Stomach (tissue), 9 donors: ENCODE results near the gene PDSS2. TPM values are rescaled to one million over a fixed set of nuclear protein-coding genes. Genes with fewer than 3 reads are reported as not detected.
"Not testable (repeated sequence)": the region's sequence is repeated elsewhere in the genome, so short reads cannot be mapped to it uniquely, and the experiment has no call there.

Experiments
- DNase-seq, 2 donors: peaks; one replicate each; pipeline versions ENCODE4 v3.0.0 to v3.0.0-alpha.2; 2013 to 2019
- H3K27ac ChIP-seq, 5 donors: fragments of 200-600 bp in 4 of 5; sonication (generic) in 4 of 5; one replicate each; pipeline ENCODE4 v1.5.1; 2013 to 2019; ENCODE audit warnings: mild to moderate bottlenecking in 1 of 5, moderate library complexity in 1 of 5
- H3K27me3 ChIP-seq, 3 donors: fragments of 200-600 bp; sonication (generic); one replicate each; pipeline ENCODE4 v1.5.1; 2017 to 2019; ENCODE audit warnings: mixed run types in 1 of 3
- H3K36me3 ChIP-seq, 4 donors: fragments of 200-600 bp; sonication (generic); 1 replicate in 3 of 4; 2 replicates in 1 of 4; pipeline ENCODE4 v1.5.1; 2016 to 2019
- H3K4me1 ChIP-seq, 4 donors: fragments of 200-600 bp; sonication (generic); one replicate each; pipeline ENCODE4 v1.5.1; 2016 to 2019
- H3K4me3 ChIP-seq, 4 donors: fragments of 200-600 bp; sonication (generic) in 3 of 4; one replicate each; pipeline ENCODE4 v1.5.1; 2016 to 2019; ENCODE audit warnings: mild to moderate bottlenecking in 1 of 4
- H3K9me3 ChIP-seq, 4 donors: fragments of 200-600 bp; sonication (generic); one replicate each; pipeline ENCODE4 v1.5.1; 2016 to 2019
- EP300 ChIP-seq: sonication (generic); formaldehyde crosslinking; IDR thresholded peaks from one replicate; pipeline ENCODE4 v1.6.1; 2017; ENCODE audit warnings: antibody characterized with exemption
- POLR2A ChIP-seq, 4 donors: fragments of 450-650 bp; IDR thresholded peaks; one replicate each; pipeline ENCODE4 v1.6.1; 2016; ENCODE audit warnings: antibody characterized with exemption in 4 of 4, control low read depth in 2 of 4, mild to moderate bottlenecking in 1 of 4, moderate library complexity in 1 of 4
- POLR2AphosphoS5 ChIP-seq, 3 donors: sonication (generic); formaldehyde crosslinking; IDR thresholded peaks; one replicate each; pipeline ENCODE4 v1.6.1; 2016; ENCODE audit warnings: antibody characterized with exemption in 3 of 3
- WGBS, 5 donors: extraction: QIAGEN DNeasy Blood & Tissue Kit in 3 of 5; methylation state at CpG; one replicate each; pipeline versions ENCODE4 v1.1.5 to v1.1.7; 2013 to 2018; 5-methylcytosine and 5-hydroxymethylcytosine counted together
- intact Hi-C: fragments of 100-400 bp; cut with DNase I; formaldehyde crosslinking; loops from one replicate; pipeline ENCODE4 v1.15.1; 2023; ENCODE audit warnings: low total_unique reads
- polyA plus RNA-seq, 3 donors: library from polyadenylated mRNA; stranded (reverse); fragments of 200-250 nt; gene quantifications; one replicate each; pipeline ENCODE4 v1.2.3, GENCODE V29; 2013
- total RNA-seq, 5 donors: library from RNA; depleted of rRNA; stranded (reverse); fragments of >200 nt; gene quantifications; one replicate each; pipeline versions ENCODE4 v1.1.0 to v1.2.3, GENCODE V29; 2014 to 2016
- TF ChIP-seq, protein P1 (sequence below), 7 experiments: fragments of 450-650 bp in 4 of 7; fragments of 200-600 bp in 3 of 7; sonication (generic) in 3 of 7; IDR thresholded peaks; one replicate each; pipeline ENCODE4 v1.5.1; 2016 to 2019; ENCODE audit warnings: antibody characterized with exemption in 7 of 7, control low read depth in 2 of 7, mild to moderate bottlenecking in 1 of 7
- donor health status: healthy with polysubstance abuse.
- donor health status: Bipolar disorder and iron deficiency.
- donor health status: healthy.

PDSS2 gene
- total and polyA plus RNA-seq, 8 donors = 4.5 to 26.1 (median 9.8) TPM; not detected in 1

DNA sequence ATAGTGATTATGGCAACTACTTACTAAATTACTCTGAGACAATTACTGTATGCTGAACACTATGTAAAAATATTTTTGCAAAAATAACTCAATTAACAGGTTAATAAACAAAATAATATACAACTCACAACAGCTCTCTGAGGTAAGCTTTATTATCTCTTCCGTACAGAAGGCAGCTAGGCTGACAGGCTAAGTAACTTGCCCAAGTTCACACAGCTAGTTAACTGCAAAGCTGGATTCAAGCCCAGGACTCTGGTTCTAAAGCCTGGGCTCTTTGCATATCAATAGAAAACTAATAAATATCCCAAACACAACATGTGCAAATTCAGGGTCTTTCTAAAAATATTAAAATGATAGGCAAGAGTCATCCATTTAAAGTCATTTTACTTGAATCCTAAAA is 174.6 kb downstream of the PDSS2 start:
- Histone ChIP-seq H3K27ac (no peak overlapping the region), H3K9me3 (no peaks in the 10 kb centered on the region), H3K4me3 (no peak overlapping the region), H3K27me3 (no peaks in the 10 kb centered on the region), H3K36me3 (no peaks in the 10 kb centered on the region), H3K4me1 (no peaks in the 10 kb centered on the region)
- peak in 1 of 2 donors; percentile 8 for DNase-seq
- intact Hi-C loops = no loop called here
- 25 to 59% (median 44%) methylated on average over 1 of the region's 1 CpG for WGBS, 5 donors
- TF ChIP-seq, protein P1, sequence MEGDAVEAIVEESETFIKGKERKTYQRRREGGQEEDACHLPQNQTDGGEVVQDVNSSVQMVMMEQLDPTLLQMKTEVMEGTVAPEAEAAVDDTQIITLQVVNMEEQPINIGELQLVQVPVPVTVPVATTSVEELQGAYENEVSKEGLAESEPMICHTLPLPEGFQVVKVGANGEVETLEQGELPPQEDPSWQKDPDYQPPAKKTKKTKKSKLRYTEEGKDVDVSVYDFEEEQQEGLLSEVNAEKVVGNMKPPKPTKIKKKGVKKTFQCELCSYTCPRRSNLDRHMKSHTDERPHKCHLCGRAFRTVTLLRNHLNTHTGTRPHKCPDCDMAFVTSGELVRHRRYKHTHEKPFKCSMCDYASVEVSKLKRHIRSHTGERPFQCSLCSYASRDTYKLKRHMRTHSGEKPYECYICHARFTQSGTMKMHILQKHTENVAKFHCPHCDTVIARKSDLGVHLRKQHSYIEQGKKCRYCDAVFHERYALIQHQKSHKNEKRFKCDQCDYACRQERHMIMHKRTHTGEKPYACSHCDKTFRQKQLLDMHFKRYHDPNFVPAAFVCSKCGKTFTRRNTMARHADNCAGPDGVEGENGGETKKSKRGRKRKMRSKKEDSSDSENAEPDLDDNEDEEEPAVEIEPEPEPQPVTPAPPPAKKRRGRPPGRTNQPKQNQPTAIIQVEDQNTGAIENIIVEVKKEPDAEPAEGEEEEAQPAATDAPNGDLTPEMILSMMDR (IDR thresholded peaks at IDR 0.05) = no peak

GRCh38 chr6:107280791-107281190 is 178.6 kb downstream of the PDSS2 start:
- intact Hi-C loops = no loop called here
- DNase-seq = no peak
- WGBS, 5 donors = 98 to 100% (median 98%) methylated on average over 2 of the region's 2 CpGs

DNA sequence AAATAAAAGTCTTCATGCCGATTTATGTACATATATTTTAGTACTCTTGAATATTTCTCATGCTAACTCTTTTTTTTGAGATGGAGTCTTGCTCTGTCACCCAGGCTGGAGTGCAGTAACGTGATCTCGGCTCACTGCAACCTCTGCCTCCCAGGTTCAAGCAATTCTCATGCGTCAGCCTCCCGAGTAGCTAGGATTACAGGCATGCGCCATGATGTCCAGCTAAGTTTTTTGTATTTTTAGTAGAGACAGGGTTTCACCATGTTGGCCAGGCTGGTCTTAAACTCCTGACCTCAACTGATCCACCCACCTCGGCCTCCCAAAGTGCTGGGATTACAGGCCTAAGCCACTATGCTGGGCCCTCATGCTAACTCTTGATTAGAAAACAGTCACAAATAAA is 179.4 kb downstream of the PDSS2 start:
- peaks cover 0 to 11% (median 8%) of the 10 kb centered on the region in 4 donors for H3K4me1 ChIP-seq
- WGBS, 5 donors = 92 to 95% (median 94%) methylated on average over 7 of the region's 7 CpGs
- intact Hi-C loops, DNase-seq, H3K4me3 ChIP-seq, H3K9me3 ChIP-seq, H3K36me3 ChIP-seq, H3K27me3 ChIP-seq, H3K27ac ChIP-seq: not testable (repeated sequence)

More at GRCh38 chr6:107280791-107281190, 178.6 kb downstream of the PDSS2 start:
- H3K36me3 ChIP-seq = no peaks in the 10 kb centered on the region
- no peaks in the 10 kb centered on the region for H3K27me3 ChIP-seq
- H3K4me3 ChIP-seq = no peak overlapping the region
- no peak overlapping the region for H3K27ac ChIP-seq
- H3K9me3 ChIP-seq = no peaks in the 10 kb centered on the region
- TF ChIP-seq POLR2A (IDR thresholded peaks at IDR 0.05) (no peak), EP300 (no peak), POLR2AphosphoS5 (IDR thresholded peaks at IDR 0.05) (no peak)
- TF ChIP-seq, protein P1 (IDR thresholded peaks at IDR 0.05) = no peak
- peaks cover 0 to 11% (median 8%) of the 10 kb centered on the region in 4 donors for H3K4me1 ChIP-seq

- 18 to 51% (median 29%) methylated on average over 2 of the region's 2 CpGs for WGBS, 5 donors
- Histone ChIP-seq H3K4me3 (no peak overlapping the region), H3K27ac (peak overlapping the region in 2 of 5 donors; percentile 30 to 62), H3K4me1 (peaks cover 0 to 11% (median 8%) of the 10 kb centered on the region in 4 donors), H3K36me3 (peaks cover 0 to 17% (median 2%) of the 10 kb centered on the region in 4 donors), H3K27me3 (no peaks in the 10 kb centered on the region), H3K9me3 (no peaks in the 10 kb centered on the region)
- DNase-seq = peak; percentile 63 to 83
- TF ChIP-seq, protein P1 (IDR thresholded peaks at IDR 0.05) = no peak
- TF ChIP-seq POLR2AphosphoS5 (IDR thresholded peaks at IDR 0.05) = peak in 2 of 3 donors; percentile 52 to 86
- intact Hi-C loops = no loop called here
Observed at GRCh38 chr6:107275330-107275865, 184.0 kb downstream of the PDSS2 start.

DNA sequence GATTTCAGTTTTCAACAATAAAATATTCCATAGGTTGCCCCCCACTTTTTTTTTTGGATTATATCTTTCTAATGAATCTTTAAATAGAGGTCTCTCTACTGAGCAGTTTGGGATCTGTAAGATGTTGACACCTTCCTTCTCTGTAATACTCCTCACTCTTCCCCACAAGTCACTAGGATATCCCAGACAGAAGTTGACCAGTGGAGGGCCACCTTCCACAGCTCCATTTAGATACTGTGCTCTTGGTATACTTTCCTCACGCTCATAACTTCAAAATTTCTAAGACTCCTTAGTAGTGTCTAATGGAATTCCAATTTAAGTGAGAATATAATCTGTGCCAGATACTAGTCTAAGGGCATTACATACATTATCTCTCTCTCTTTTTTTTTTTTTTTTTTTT is 185.1 kb downstream of the PDSS2 start:
- 88 to 100% (median 93%) methylated on average over 1 of the region's 1 CpG for WGBS, 5 donors
- Histone ChIP-seq H3K4me3 (no peak overlapping the region), H3K27me3 (no peaks in the 10 kb centered on the region), H3K36me3 (peaks cover 0 to 17% (median 2%) of the 10 kb centered on the region in 4 donors), H3K27ac (no peak overlapping the region), H3K9me3 (no peaks in the 10 kb centered on the region), H3K4me1 (peaks cover 0 to 11% (median 8%) of the 10 kb centered on the region in 4 donors)
- intact Hi-C loops = no loop called here
- TF ChIP-seq, protein P1 (IDR thresholded peaks at IDR 0.05) = no peak
- TF ChIP-seq EP300 = no peak
- no peak for TF ChIP-seq POLR2AphosphoS5 (IDR thresholded peaks at IDR 0.05)
- TF ChIP-seq POLR2A (IDR thresholded peaks at IDR 0.05) = no peak
- no peak for DNase-seq
